Liver (tissue), 9 donors: ENCODE measurements around the gene LPGAT1. TPM values are rescaled to one million over a fixed set of nuclear protein-coding genes. Genes with fewer than 3 reads are reported as not detected.
"Not testable (repeated sequence)": the region's sequence is repeated elsewhere in the genome, so short reads cannot be mapped to it uniquely, and the experiment has no call there.

Experiments used
- DNase-seq: peaks from one replicate; pipeline ENCODE4 v3.0.0-alpha.2; 2017; ENCODE audit warnings: low spot score
- H3K27ac ChIP-seq, 2 donors: one replicate each; pipeline ENCODE4 v1.7.0; 2013; ENCODE audit warnings: inconsistent platforms in 2 of 2, low read length in 2 of 2, control low read depth in 1 of 2, low read depth in 1 of 2, mild to moderate bottlenecking in 1 of 2
- H3K27me3 ChIP-seq, 4 donors: one replicate each; pipeline versions ENCODE4 v1.6.1 to v1.7.0; 2013; ENCODE audit warnings: low read length in 3 of 4, inconsistent platforms in 1 of 4, mild to moderate bottlenecking in 1 of 4, moderate library complexity in 1 of 4; ENCODE audit not compliant: control insufficient read depth in 4 of 4, insufficient read depth in 4 of 4
- H3K36me3 ChIP-seq, 4 donors: one replicate each; pipeline versions ENCODE4 v1.6.1 to v1.7.0; 2013; ENCODE audit warnings: low read length in 3 of 4, mild to moderate bottlenecking in 3 of 4, low read depth in 1 of 4, moderate library complexity in 1 of 4; ENCODE audit not compliant: control insufficient read depth in 4 of 4, insufficient read depth in 3 of 4
- H3K4me1 ChIP-seq, 4 donors: one replicate each; pipeline versions ENCODE4 v1.6.1 to v1.7.0; 2013; ENCODE audit warnings: low read length in 3 of 4, mild to moderate bottlenecking in 3 of 4, moderate library complexity in 1 of 4; ENCODE audit not compliant: control insufficient read depth in 4 of 4, insufficient read depth in 4 of 4
- H3K4me3 ChIP-seq, 3 donors: one replicate each; pipeline versions ENCODE4 v1.6.1 to v1.7.0; 2013; ENCODE audit warnings: low read length in 3 of 3, control low read depth in 1 of 3, low read depth in 1 of 3, mild to moderate bottlenecking in 1 of 3
- H3K9ac ChIP-seq, 2 donors: one replicate each; pipeline ENCODE4 v1.7.0; 2013; ENCODE audit warnings: low read length in 2 of 2, mild to moderate bottlenecking in 2 of 2, moderate library complexity in 2 of 2, control low read depth in 1 of 2, low read depth in 1 of 2
- H3K9me3 ChIP-seq, 4 donors: one replicate each; pipeline versions ENCODE4 v1.6.1 to v1.7.0; 2013; ENCODE audit warnings: low read length in 3 of 4; ENCODE audit not compliant: control insufficient read depth in 4 of 4
- EGR1 ChIP-seq, 2 donors: IDR thresholded peaks; 2 replicates each; pipeline ENCODE4 v1.6.1; 2016 to 2018; ENCODE audit warnings: antibody characterized with exemption in 2 of 2, low read depth in 2 of 2
- FOXA1 ChIP-seq: IDR thresholded peaks from 2 replicates; pipeline ENCODE4 v1.6.1; 2016; ENCODE audit warnings: antibody characterized with exemption
- FOXA2 ChIP-seq: IDR thresholded peaks from 2 replicates; pipeline ENCODE4 v1.6.1; 2016; ENCODE audit warnings: antibody characterized with exemption
- GABPA ChIP-seq, 2 donors: IDR thresholded peaks in 1 of 2; conservative IDR thresholded peaks in 1 of 2; 2 replicates each; pipeline ENCODE4 v1.6.1; 2016; ENCODE audit warnings: antibody characterized with exemption in 2 of 2, mild to moderate bottlenecking in 1 of 2, moderate library complexity in 1 of 2
- HNF4A ChIP-seq, 2 donors: conservative IDR thresholded peaks; 2 replicates each; pipeline ENCODE4 v1.6.1; 2016; ENCODE audit warnings: antibody characterized with exemption in 2 of 2, mild to moderate bottlenecking in 2 of 2
- HNF4G ChIP-seq: IDR thresholded peaks from 2 replicates; pipeline ENCODE4 v1.6.1; 2016; ENCODE audit warnings: antibody characterized with exemption
- NR2F2 ChIP-seq: IDR thresholded peaks from 2 replicates; pipeline ENCODE4 v1.6.1; 2016; ENCODE audit warnings: antibody characterized with exemption
- RAD21 ChIP-seq, 2 donors: IDR thresholded peaks; 2 replicates each; pipeline ENCODE4 v1.6.1; 2016; ENCODE audit warnings: antibody characterized with exemption in 2 of 2, mild to moderate bottlenecking in 2 of 2
- SP1 ChIP-seq: IDR thresholded peaks from 2 replicates; pipeline ENCODE4 v1.6.1; 2018; ENCODE audit warnings: antibody characterized with exemption, mild to moderate bottlenecking
- TAF1 ChIP-seq: conservative IDR thresholded peaks from 2 replicates; pipeline ENCODE4 v1.6.1; 2016; ENCODE audit warnings: antibody characterized with exemption, mild to moderate bottlenecking
- YY1 ChIP-seq: IDR thresholded peaks from 2 replicates; pipeline ENCODE4 v1.6.1; 2016; ENCODE audit warnings: antibody characterized with exemption, mild to moderate bottlenecking
- WGBS: extraction: QIAGEN DNeasy Blood & Tissue Kit; methylation state at CpG from one replicate; pipeline ENCODE4 v1.1.7; 2013; 5-methylcytosine and 5-hydroxymethylcytosine counted together
- polyA plus RNA-seq, 2 donors: library from polyadenylated mRNA; stranded (reverse) in 1 of 2; unstranded in 1 of 2; fragments of 200-250 nt in 1 of 2; fragments of >200 nt in 1 of 2; fragmentation: Nextera tagmentation in 1 of 2; extraction: Ambion mirVana in 1 of 2; gene quantifications; one replicate each; pipeline versions ENCODE4 v1.2.1 to v1.2.3, GENCODE V29; 2013 to 2015
- total RNA-seq, 2 donors: library from RNA; depleted of rRNA; stranded (reverse); fragments of >200 nt; gene quantifications; one replicate each; pipeline ENCODE4 v1.2.3, GENCODE V29; 2014
- TF ChIP-seq, protein P1 (sequence below): IDR thresholded peaks from 2 replicates; pipeline ENCODE4 v1.6.1; 2016; ENCODE audit warnings: antibody characterized with exemption, mild to moderate bottlenecking
- TF ChIP-seq, protein P2 (sequence below): IDR thresholded peaks from 2 replicates; pipeline ENCODE4 v1.6.1; 2016; ENCODE audit warnings: antibody characterized with exemption
- donor health status: healthy.
- donor health status: healthy.
- donor health status: healthy.
- donor health status: healthy.
- donor health status: healthy.

The LPGAT1 gene
- total and polyA plus RNA-seq, 4 donors = 11.6 to 53.8 (median 32.2) TPM

DNA sequence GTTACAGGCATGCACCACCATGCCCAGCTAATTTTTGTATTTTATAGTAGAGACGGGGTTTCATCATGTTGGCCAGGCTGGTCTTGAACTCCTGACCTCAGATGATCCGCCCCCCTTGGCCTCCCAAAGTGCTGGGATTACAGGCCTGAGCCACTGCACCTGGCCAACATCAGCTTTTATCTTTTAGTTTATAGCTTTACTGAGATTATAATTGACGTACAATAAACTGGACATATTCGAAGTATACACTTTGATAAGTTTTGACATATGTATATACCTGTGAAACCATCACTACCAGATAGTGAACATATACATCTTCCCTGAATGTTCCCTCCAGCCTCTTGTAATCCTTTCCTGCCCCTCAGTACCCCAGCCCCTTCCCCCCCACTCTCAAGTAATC is 114.0 kb downstream of the LPGAT1 start:
- 83% methylated on average over 4 of the region's 4 CpGs for WGBS
- DNase-seq, H3K36me3 ChIP-seq, H3K27me3 ChIP-seq, H3K4me1 ChIP-seq, H3K9ac ChIP-seq, H3K4me3 ChIP-seq, H3K9me3 ChIP-seq, H3K27ac ChIP-seq: not testable (repeated sequence)

DNA sequence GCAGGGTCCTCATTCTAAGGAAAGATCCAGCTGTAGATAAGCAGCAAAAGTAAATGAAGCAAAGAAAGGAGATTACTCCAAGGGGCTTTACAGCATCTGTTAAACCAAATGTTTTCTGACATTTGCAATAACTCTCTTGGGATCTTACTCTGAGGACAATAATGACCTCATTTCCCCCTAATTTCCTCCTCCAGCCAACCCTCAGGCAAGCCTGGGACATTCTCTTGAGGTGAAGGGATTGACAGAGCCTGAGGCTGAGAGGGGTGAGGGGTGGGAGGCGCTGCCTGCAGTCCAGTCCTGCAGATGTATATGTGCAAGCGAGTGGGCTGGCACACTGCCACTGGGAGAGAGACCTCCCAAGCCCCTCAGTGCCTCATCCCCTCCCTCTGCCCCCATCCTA is 114.6 kb downstream of the LPGAT1 start:
- no peaks in the 10 kb centered on the region for H3K9me3 ChIP-seq
- WGBS = 92% methylated on average over 2 of the region's 2 CpGs
- H3K4me1 ChIP-seq = no peaks in the 10 kb centered on the region
- no peak for DNase-seq
- H3K4me3 ChIP-seq = no peak overlapping the region
- no peak overlapping the region for H3K27ac ChIP-seq
- TF ChIP-seq YY1 = no peak
- TF ChIP-seq SP1 = no peak
- no peak for TF ChIP-seq HNF4A (conservative IDR thresholded peaks at IDR 0.05)
- no peak for TF ChIP-seq HNF4G
- no peak for TF ChIP-seq EGR1 (IDR thresholded peaks at IDR 0.05; ENCODE audit: low read depth in 2 of 2)
- TF ChIP-seq FOXA2 = no peak
- TF ChIP-seq FOXA1 = no peak
- no peak for TF ChIP-seq RAD21 (IDR thresholded peaks at IDR 0.05)
- TF ChIP-seq, protein P1, sequence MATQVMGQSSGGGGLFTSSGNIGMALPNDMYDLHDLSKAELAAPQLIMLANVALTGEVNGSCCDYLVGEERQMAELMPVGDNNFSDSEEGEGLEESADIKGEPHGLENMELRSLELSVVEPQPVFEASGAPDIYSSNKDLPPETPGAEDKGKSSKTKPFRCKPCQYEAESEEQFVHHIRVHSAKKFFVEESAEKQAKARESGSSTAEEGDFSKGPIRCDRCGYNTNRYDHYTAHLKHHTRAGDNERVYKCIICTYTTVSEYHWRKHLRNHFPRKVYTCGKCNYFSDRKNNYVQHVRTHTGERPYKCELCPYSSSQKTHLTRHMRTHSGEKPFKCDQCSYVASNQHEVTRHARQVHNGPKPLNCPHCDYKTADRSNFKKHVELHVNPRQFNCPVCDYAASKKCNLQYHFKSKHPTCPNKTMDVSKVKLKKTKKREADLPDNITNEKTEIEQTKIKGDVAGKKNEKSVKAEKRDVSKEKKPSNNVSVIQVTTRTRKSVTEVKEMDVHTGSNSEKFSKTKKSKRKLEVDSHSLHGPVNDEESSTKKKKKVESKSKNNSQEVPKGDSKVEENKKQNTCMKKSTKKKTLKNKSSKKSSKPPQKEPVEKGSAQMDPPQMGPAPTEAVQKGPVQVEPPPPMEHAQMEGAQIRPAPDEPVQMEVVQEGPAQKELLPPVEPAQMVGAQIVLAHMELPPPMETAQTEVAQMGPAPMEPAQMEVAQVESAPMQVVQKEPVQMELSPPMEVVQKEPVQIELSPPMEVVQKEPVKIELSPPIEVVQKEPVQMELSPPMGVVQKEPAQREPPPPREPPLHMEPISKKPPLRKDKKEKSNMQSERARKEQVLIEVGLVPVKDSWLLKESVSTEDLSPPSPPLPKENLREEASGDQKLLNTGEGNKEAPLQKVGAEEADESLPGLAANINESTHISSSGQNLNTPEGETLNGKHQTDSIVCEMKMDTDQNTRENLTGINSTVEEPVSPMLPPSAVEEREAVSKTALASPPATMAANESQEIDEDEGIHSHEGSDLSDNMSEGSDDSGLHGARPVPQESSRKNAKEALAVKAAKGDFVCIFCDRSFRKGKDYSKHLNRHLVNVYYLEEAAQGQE = no peak
- TF ChIP-seq NR2F2 = no peak
- H3K9ac ChIP-seq = no peak overlapping the region
- no peaks in the 10 kb centered on the region for H3K36me3 ChIP-seq
- no peaks in the 10 kb centered on the region for H3K27me3 ChIP-seq

DNA sequence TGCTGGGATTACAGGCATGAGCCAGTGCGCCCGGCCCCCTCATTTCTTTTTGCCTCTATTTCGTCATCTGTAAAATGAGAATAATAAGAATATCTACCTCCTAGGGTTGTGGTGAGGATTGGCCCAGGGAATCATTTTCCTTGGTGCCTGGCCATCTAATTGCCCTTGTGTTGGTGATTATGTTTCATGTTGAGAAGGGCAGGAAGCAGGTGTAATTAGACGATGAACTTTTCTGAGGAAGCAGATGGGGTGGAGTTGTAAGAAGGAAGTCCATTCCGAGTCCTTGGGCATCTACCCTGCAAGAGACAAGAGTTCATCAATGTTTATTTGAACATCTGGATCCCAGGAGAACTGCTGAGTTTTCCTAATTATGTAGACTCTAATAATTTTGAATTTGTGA is 116.4 kb downstream of the LPGAT1 start:
- no peaks in the 10 kb centered on the region for H3K27me3 ChIP-seq
- H3K36me3 ChIP-seq = no peaks in the 10 kb centered on the region
- no peak overlapping the region for H3K9ac ChIP-seq
- TF ChIP-seq SP1 (no peak), FOXA2 (no peak), GABPA (IDR thresholded peaks at IDR 0.05 in 1 of 2, conservative IDR thresholded peaks at IDR 0.05 in 1 of 2) (no peak), TAF1 (no peak)
- TF ChIP-seq, protein P2, sequence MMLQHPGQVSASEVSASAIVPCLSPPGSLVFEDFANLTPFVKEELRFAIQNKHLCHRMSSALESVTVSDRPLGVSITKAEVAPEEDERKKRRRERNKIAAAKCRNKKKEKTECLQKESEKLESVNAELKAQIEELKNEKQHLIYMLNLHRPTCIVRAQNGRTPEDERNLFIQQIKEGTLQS = no peak
- 85% methylated on average over 5 of the region's 5 CpGs for WGBS
- H3K27ac ChIP-seq = no peak overlapping the region
- no peak overlapping the region for H3K4me3 ChIP-seq
- H3K4me1 ChIP-seq = no peaks in the 10 kb centered on the region
- DNase-seq = no peak
- H3K9me3 ChIP-seq = no peaks in the 10 kb centered on the region
